SU-DHL-6 (cell line): ENCODE measurements around the gene TBC1D5.

Experiments
- H2AFZ ChIP-seq: fragments of 200-600 bp; sonication (generic); 2 replicates; pipeline ENCODE4 v1.6.1; 2014; ENCODE audit warnings: low read depth, mild to moderate bottlenecking, moderate library complexity, mixed read lengths, antibody characterized with exemption, low read length; ENCODE audit not compliant: severe bottlenecking
- H3F3A ChIP-seq: fragments of 200-600 bp; shearing (Covaris generic); 2 replicates; pipeline ENCODE4 v1.6.0; 2016; ENCODE audit warnings: antibody characterized with exemption, mild to moderate bottlenecking; ENCODE audit not compliant: insufficient read depth
- H3K27ac ChIP-seq: fragments of 200-600 bp; sonication (generic); 2 replicates; pipeline ENCODE4 v1.5.1; 2016; ENCODE audit warnings: low read depth, mild to moderate bottlenecking, low read length, moderate library complexity, mixed read lengths
- H3K27me3 ChIP-seq: fragments of 200-600 bp; sonication (generic), shearing (Covaris generic); 2 replicates; pipeline ENCODE4 v1.6.0; 2014; ENCODE audit warnings: mild to moderate bottlenecking, low read length
- H3K36me3 ChIP-seq: fragments of 200-600 bp; sonication (generic); 2 replicates; pipeline ENCODE4 v1.6.1; 2014; ENCODE audit warnings: mild to moderate bottlenecking, low read length, mixed read lengths
- H3K4me2 ChIP-seq: fragments of 300-600, 200-600 bp; shearing (Covaris generic), sonication (generic); 2 replicates; pipeline ENCODE4 v1.6.0; 2014; ENCODE audit warnings: low read length, low read depth, mild to moderate bottlenecking; ENCODE audit not compliant: poor library complexity, severe bottlenecking
- H3K4me3 ChIP-seq: fragments of 200-600 bp; sonication (generic); 2 replicates; pipeline ENCODE4 v1.5.1; 2014; ENCODE audit warnings: antibody characterized with exemption, low read length, mild to moderate bottlenecking, mixed read lengths; ENCODE audit not compliant: insufficient read depth, poor library complexity, severe bottlenecking
- H3K79me2 ChIP-seq: fragments of 200-600 bp; sonication (generic); 2 replicates; pipeline ENCODE4 v1.6.1; 2014; ENCODE audit warnings: mild to moderate bottlenecking, low read length, moderate library complexity; ENCODE audit not compliant: insufficient read depth
- H3K9ac ChIP-seq: fragments of 200-600 bp; sonication (generic); 2 replicates; pipeline ENCODE4 v1.7.0; 2014; ENCODE audit warnings: mild to moderate bottlenecking, low read length
- H3K9me2 ChIP-seq: fragments of 200-600 bp; sonication (generic); replicated peaks from 2 replicates; pipeline ENCODE4 v1.6.1; 2014; ENCODE audit warnings: low read length; ENCODE audit not compliant: insufficient read depth
- H3K9me3 ChIP-seq: fragments of 200-600 bp; sonication (generic); 2 replicates; pipeline ENCODE4 v1.6.1; 2014; ENCODE audit warnings: low read length, mixed read lengths; ENCODE audit not compliant: insufficient read depth
- H4K20me1 ChIP-seq: fragments of 200-600 bp; sonication (generic); 2 replicates; pipeline ENCODE4 v1.6.1; 2014; ENCODE audit warnings: low read depth, mild to moderate bottlenecking, antibody characterized with exemption, low read length, moderate library complexity, mixed read lengths
- EZH2phosphoT487 ChIP-seq: fragments of 200-600 bp; sonication (generic), shearing (Covaris generic); conservative IDR thresholded peaks from 2 replicates; pipeline ENCODE4 v1.6.1; 2018; ENCODE audit warnings: mild to moderate bottlenecking, antibody characterized with exemption, low read length, moderate library complexity, mixed read lengths
- TF ChIP-seq, protein P1 (sequence below): fragments of 200-600 bp; sonication (generic); IDR thresholded peaks from one replicate; pipeline ENCODE4 v1.5.1; 2017; ENCODE audit warnings: antibody characterized with exemption, mild to moderate bottlenecking, low read length, moderate library complexity; ENCODE audit not compliant: insufficient read depth, poor library complexity, severe bottlenecking

Gene TBC1D5

DNA sequence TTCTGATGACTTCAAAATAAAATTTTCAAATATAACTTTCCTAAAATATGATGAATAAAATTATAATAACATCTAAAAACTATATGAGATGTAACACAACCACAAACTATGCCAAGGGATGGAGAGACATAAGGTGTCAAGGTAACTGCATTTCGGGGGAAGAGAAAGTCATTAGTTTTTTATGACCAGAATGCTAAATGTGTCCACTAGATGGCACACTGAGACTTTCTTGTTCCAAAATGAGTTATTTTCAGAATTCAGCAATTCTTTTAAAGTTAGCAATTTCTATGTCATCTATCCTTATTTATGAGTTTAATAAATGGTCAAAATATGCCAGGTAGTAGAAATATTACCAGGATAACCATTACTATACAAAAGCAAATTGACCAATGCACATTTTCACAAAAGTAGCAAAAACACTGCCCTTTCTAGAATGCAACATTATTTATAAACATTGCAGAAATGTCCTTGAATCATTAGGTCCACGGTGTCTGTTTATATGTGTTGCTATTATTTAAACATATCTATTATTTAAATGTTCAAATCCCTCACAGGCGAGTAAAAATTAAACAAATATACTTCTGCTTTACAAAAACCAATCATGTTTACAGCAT is 483.5 kb downstream of the TBC1D5 start:
- no peak overlapping the region for H3K4me2 ChIP-seq
- no peak overlapping the region for H3K4me3 ChIP-seq
- no peak overlapping the region for H3K27ac ChIP-seq
- no peaks in the 10 kb centered on the region for H3K9me3 ChIP-seq
- H2AFZ ChIP-seq = no peak overlapping the region
- no peaks in the 10 kb centered on the region for H3K79me2 ChIP-seq
- H3K27me3 ChIP-seq = no peaks in the 10 kb centered on the region
- H3F3A ChIP-seq = no peaks in the 10 kb centered on the region
- no peak overlapping the region for H3K9ac ChIP-seq
- no peaks in the 10 kb centered on the region for H4K20me1 ChIP-seq
- TF ChIP-seq, protein P1, sequence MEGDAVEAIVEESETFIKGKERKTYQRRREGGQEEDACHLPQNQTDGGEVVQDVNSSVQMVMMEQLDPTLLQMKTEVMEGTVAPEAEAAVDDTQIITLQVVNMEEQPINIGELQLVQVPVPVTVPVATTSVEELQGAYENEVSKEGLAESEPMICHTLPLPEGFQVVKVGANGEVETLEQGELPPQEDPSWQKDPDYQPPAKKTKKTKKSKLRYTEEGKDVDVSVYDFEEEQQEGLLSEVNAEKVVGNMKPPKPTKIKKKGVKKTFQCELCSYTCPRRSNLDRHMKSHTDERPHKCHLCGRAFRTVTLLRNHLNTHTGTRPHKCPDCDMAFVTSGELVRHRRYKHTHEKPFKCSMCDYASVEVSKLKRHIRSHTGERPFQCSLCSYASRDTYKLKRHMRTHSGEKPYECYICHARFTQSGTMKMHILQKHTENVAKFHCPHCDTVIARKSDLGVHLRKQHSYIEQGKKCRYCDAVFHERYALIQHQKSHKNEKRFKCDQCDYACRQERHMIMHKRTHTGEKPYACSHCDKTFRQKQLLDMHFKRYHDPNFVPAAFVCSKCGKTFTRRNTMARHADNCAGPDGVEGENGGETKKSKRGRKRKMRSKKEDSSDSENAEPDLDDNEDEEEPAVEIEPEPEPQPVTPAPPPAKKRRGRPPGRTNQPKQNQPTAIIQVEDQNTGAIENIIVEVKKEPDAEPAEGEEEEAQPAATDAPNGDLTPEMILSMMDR = peak; percentile 27
- no peak for TF ChIP-seq EZH2phosphoT487
- no peaks in the 10 kb centered on the region for H3K36me3 ChIP-seq
- H3K9me2 ChIP-seq = no peaks in the 10 kb centered on the region

DNA sequence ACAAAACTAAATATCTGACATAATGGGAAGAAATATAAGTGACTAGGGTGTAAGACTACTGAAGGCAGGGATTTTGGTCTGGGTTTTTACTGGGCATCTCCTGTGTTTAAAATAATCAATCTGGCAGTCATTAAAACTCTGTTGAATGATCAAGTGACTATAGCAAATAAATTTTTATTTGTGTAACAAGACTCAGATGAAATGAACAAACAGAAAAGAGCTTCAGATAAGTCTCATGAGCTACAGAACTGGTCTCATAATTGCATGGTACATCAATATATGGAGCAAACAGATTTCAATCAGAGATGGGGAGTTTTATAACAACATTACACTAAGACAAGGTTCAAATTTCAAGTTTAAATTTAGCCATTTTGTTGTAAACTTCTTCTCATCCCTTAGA is 485.2 kb downstream of the TBC1D5 start:
- Histone ChIP-seq H3K9me3 (no peaks in the 10 kb centered on the region), H3K9ac (no peak overlapping the region), H3K9me2 (no peaks in the 10 kb centered on the region), H3K79me2 (no peaks in the 10 kb centered on the region), H3K36me3 (no peaks in the 10 kb centered on the region), H3K4me2 (no peak overlapping the region), H3K4me3 (no peak overlapping the region), H3F3A (no peaks in the 10 kb centered on the region), H3K27ac (no peak overlapping the region), H2AFZ (no peak overlapping the region), H3K27me3 (no peaks in the 10 kb centered on the region), H4K20me1 (no peaks in the 10 kb centered on the region)
- TF ChIP-seq, protein P1 = no peak
- no peak for TF ChIP-seq EZH2phosphoT487

GRCh38 chr3:17243621-17244020 is 498.8 kb downstream of the TBC1D5 start:
- no peaks in the 10 kb centered on the region for H3F3A ChIP-seq
- H3K4me2 ChIP-seq = no peak overlapping the region
- H3K9me2 ChIP-seq = no peaks in the 10 kb centered on the region
- no peak overlapping the region for H3K4me3 ChIP-seq
- H4K20me1 ChIP-seq = no peaks in the 10 kb centered on the region
- no peaks in the 10 kb centered on the region for H3K79me2 ChIP-seq
- TF ChIP-seq, protein P1 = no peak
- no peak for TF ChIP-seq EZH2phosphoT487
- no peaks in the 10 kb centered on the region for H3K27me3 ChIP-seq
- no peak overlapping the region for H3K9ac ChIP-seq
- no peak overlapping the region for H2AFZ ChIP-seq
- H3K9me3 ChIP-seq = no peaks in the 10 kb centered on the region
- H3K27ac ChIP-seq = no peak overlapping the region
- H3K36me3 ChIP-seq = no peaks in the 10 kb centered on the region
